A549 (cell line): Measurements from ENCODE around the gene DDX4. TPM values are rescaled to one million over a fixed set of nuclear protein-coding genes. Genes with fewer than 3 reads are reported as not detected.

Source experiments
- ATAC-seq, 2 experiments: fragments of 200-7000 bp in 1 of 2; fragments of >200 bp in 1 of 2; cut with Nextera tagmentation in 1 of 2; cut with Tn5 transposase in 1 of 2; 3 replicates each; pipeline versions ENCODE4 v1.8.0 to v1.9.1; 2018 to 2020; ENCODE audit warnings: mild to moderate bottlenecking in 1 of 2, moderate library complexity in 1 of 2
- CTCF ChIA-PET: fragments of 300-600 bp; sonication (Branson Sonifier 250); formaldehyde crosslinking; extraction: SDS; loops from one replicate; lab custom pipeline; 2021; ENCODE audit warnings: antibody characterized with exemption, inconsistent platforms; lab: Yijun Ruan, JAX
- POLR2A ChIA-PET: fragments of 350-600 bp; formaldehyde crosslinking; extraction: SDS; loops from one replicate; lab custom pipeline; 2021; ENCODE audit warnings: antibody characterized with exemption, inconsistent platforms; lab: Yijun Ruan, JAX
- DNase-seq, 2 experiments: peaks; one replicate each; pipeline versions ENCODE4 v3.0.0 to v3.0.0-alpha.2; 2011 to 2016; ENCODE audit warnings: low read depth in 1 of 2, low spot score in 1 of 2
- FAIRE-seq: peaks from 2 replicates; lab custom pipeline; 2011; peaks lifted over from hg19 to GRCh38; lab: Jason Lieb, UNC
- H3K27ac ChIP-seq, 2 experiments: fragments of >200 bp; sonication (Bioruptor Twin); formaldehyde crosslinking; 3 replicates each; pipeline ENCODE4 v1.5.1; 2016 to 2017
- H3K4me1 ChIP-seq: fragments of >200 bp; sonication (Bioruptor Twin); formaldehyde crosslinking; 3 replicates; pipeline ENCODE4 v1.6.1; 2016
- H3K4me2 ChIP-seq: fragments of >200 bp; sonication (Bioruptor Twin); formaldehyde crosslinking; 3 replicates; pipeline ENCODE4 v1.6.1; 2016
- H3K4me3 ChIP-seq: fragments of >200 bp; sonication (Bioruptor Twin); formaldehyde crosslinking; 3 replicates; pipeline ENCODE4 v1.5.1; 2016
- H3K9me3 ChIP-seq: fragments of >200 bp; sonication (Bioruptor Twin); formaldehyde crosslinking; 3 replicates; pipeline ENCODE4 v1.6.1; 2016
- BHLHE40 ChIP-seq: IDR thresholded peaks from 2 replicates; pipeline ENCODE4 v1.6.1; 2012; ENCODE audit warnings: low read depth, low read length, inconsistent platforms
- CBX8 ChIP-seq: fragments of 200-600 bp; sonication (generic); IDR thresholded peaks from 2 replicates; pipeline ENCODE4 v1.6.1; 2016
- EP300 ChIP-seq, 2 experiments: fragments of >200 bp; sonication (Bioruptor Twin); formaldehyde crosslinking; IDR thresholded peaks; 2 replicates in 1 of 2; 3 replicates in 1 of 2; pipeline ENCODE4 v1.6.1; 2016 to 2017
- FOSB ChIP-seq: fragments of 250-450 bp; sonication (Bioruptor Pico); IDR thresholded peaks from 2 replicates; pipeline ENCODE4 v1.5.0; 2020; ENCODE audit warnings: mild to moderate bottlenecking, moderate library complexity
- FOXS1 ChIP-seq: fragments of 250-450 bp; sonication (Bioruptor Pico); IDR thresholded peaks from 2 replicates; pipeline ENCODE4 v1.5.0; 2020; ENCODE audit warnings: mild to moderate bottlenecking, moderate library complexity
- HOXB13 ChIP-seq: fragments of 250-450 bp; sonication (Bioruptor Pico); IDR thresholded peaks from 2 replicates; pipeline ENCODE4 v1.5.0; 2020; ENCODE audit warnings: low read depth, mild to moderate bottlenecking, moderate library complexity
- HOXB5 ChIP-seq: fragments of 250-450 bp; sonication (Bioruptor Pico); IDR thresholded peaks from 2 replicates; pipeline ENCODE4 v1.5.0; 2020; ENCODE audit warnings: mild to moderate bottlenecking, moderate library complexity
- JUN ChIP-seq, 2 experiments: fragments of >200 bp; sonication (Bioruptor Twin); formaldehyde crosslinking; IDR thresholded peaks; 2 replicates in 1 of 2; 3 replicates in 1 of 2; pipeline ENCODE4 v1.6.1; 2016 to 2017
- KDM1A ChIP-seq: fragments of 200-600 bp; sonication (generic); IDR thresholded peaks from 2 replicates; pipeline ENCODE4 v1.6.1; 2016; ENCODE audit warnings: low read depth, mild to moderate bottlenecking
- MAFK ChIP-seq: fragments of 450-650 bp; IDR thresholded peaks from 2 replicates; pipeline ENCODE4 v1.6.1; 2014; ENCODE audit not compliant: partially characterized antibody
- PHF8 ChIP-seq: fragments of 200-600 bp; sonication (generic); IDR thresholded peaks from 2 replicates; pipeline ENCODE4 v1.6.1; 2016; ENCODE audit warnings: low read depth, mild to moderate bottlenecking, antibody characterized with exemption, moderate library complexity, borderline replicate concordance
- POLR2A ChIP-seq: IDR thresholded peaks from 2 replicates; pipeline ENCODE4 v1.6.1; 2012; ENCODE audit warnings: mild to moderate bottlenecking, low read length
- RCOR1 ChIP-seq: fragments of 150-350 bp; IDR thresholded peaks from 2 replicates; pipeline ENCODE4 v1.6.1; 2014; ENCODE audit warnings: antibody characterized with exemption, low read length, low read depth
- ZSCAN20 ChIP-seq: fragments of 250-450 bp; sonication (Bioruptor Pico); IDR thresholded peaks from 2 replicates; pipeline ENCODE4 v1.8.0; 2022; ENCODE audit warnings: mild to moderate bottlenecking, moderate library complexity
- WGBS: methylation state at CpG from one replicate; pipeline ENCODE4 v1.1.6; 2017; ENCODE audit errors: missing lambda C conversion rate; 5-methylcytosine and 5-hydroxymethylcytosine counted together
- polyA plus RNA-seq, 4 experiments: library from polyadenylated mRNA; depleted of rRNA in 3 of 4; stranded (reverse); fragments of >200 nt; fragmentation: RNase III in 1 of 4; extraction: RNeasy Plus Mini Kit Qiagen cat#74134 plus additional on column Dnase treatment in 1 of 4; gene quantifications; 2 replicates in 3 of 4; 3 replicates in 1 of 4; pipeline ENCODE4 v1.2.3, GENCODE V29; 2011 to 2017
- TF ChIP-seq, protein P1 (sequence below): fragments of 200-600 bp; sonication (generic); IDR thresholded peaks from 2 replicates; pipeline ENCODE4 v1.6.1; 2016; ENCODE audit warnings: antibody characterized with exemption, mild to moderate bottlenecking, moderate library complexity
- TF ChIP-seq, protein P2 (sequence below): IDR thresholded peaks from 2 replicates; pipeline ENCODE4 v1.6.1; 2012
- TF ChIP-seq, protein P3 (sequence below): fragments of >200 bp; sonication (Bioruptor Twin); formaldehyde crosslinking; IDR thresholded peaks from 2 replicates; pipeline ENCODE4 v1.6.1; 2016
- TF ChIP-seq, protein P4 (sequence below): fragments of >200 bp; sonication (Bioruptor Twin); formaldehyde crosslinking; IDR thresholded peaks from 3 replicates; pipeline ENCODE4 v1.5.1; 2016
- TF ChIP-seq, protein P5 (sequence below): IDR thresholded peaks from 2 replicates; pipeline ENCODE4 v1.6.1; 2012; ENCODE audit warnings: low read depth, borderline replicate concordance
- TF ChIP-seq, protein P6 (sequence below): fragments of 250-450 bp; sonication (Bioruptor Pico); IDR thresholded peaks from 2 replicates; pipeline ENCODE4 v1.5.0; 2020; ENCODE audit warnings: low read depth, mild to moderate bottlenecking, moderate library complexity
- TF ChIP-seq, protein P7 (sequence below): IDR thresholded peaks from 2 replicates; pipeline ENCODE4 v1.6.1; 2012

DDX4 gene
- polyA plus RNA-seq, 2 of the 4 experiments (the other 2 are of a cell fraction): 0.09 TPM; not detected in 1

DNA sequence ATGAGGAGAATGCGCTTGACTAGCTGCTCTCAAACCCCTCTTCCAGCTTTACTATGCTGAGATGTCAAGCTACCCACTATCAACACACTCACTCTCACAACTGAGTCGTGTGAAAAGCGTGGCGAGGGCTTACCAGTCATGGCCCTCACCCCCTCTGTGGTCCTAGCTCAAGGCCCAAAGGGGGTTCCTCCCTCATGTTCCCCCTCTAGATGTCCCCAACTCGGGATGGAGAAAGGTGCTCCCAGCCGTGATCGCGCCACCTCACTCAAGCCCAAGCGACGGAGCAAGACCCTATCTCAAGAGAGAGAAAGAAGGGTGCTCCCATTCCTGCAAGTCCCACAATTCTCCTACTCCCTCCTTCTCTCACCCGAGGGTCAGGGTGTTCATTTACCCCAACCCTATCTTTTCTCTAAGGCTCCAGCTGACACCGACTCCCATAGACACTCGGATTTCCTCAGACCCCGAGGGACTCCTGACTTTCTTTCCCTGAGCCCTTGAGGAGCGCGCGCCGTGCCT lies 26.3 kb upstream of the DDX4 start (continued):
- TF ChIP-seq, protein P1, sequence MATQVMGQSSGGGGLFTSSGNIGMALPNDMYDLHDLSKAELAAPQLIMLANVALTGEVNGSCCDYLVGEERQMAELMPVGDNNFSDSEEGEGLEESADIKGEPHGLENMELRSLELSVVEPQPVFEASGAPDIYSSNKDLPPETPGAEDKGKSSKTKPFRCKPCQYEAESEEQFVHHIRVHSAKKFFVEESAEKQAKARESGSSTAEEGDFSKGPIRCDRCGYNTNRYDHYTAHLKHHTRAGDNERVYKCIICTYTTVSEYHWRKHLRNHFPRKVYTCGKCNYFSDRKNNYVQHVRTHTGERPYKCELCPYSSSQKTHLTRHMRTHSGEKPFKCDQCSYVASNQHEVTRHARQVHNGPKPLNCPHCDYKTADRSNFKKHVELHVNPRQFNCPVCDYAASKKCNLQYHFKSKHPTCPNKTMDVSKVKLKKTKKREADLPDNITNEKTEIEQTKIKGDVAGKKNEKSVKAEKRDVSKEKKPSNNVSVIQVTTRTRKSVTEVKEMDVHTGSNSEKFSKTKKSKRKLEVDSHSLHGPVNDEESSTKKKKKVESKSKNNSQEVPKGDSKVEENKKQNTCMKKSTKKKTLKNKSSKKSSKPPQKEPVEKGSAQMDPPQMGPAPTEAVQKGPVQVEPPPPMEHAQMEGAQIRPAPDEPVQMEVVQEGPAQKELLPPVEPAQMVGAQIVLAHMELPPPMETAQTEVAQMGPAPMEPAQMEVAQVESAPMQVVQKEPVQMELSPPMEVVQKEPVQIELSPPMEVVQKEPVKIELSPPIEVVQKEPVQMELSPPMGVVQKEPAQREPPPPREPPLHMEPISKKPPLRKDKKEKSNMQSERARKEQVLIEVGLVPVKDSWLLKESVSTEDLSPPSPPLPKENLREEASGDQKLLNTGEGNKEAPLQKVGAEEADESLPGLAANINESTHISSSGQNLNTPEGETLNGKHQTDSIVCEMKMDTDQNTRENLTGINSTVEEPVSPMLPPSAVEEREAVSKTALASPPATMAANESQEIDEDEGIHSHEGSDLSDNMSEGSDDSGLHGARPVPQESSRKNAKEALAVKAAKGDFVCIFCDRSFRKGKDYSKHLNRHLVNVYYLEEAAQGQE: no peak
- no peak for TF ChIP-seq RCOR1
- TF ChIP-seq, all 56 proteins: peak for 0

DNA sequence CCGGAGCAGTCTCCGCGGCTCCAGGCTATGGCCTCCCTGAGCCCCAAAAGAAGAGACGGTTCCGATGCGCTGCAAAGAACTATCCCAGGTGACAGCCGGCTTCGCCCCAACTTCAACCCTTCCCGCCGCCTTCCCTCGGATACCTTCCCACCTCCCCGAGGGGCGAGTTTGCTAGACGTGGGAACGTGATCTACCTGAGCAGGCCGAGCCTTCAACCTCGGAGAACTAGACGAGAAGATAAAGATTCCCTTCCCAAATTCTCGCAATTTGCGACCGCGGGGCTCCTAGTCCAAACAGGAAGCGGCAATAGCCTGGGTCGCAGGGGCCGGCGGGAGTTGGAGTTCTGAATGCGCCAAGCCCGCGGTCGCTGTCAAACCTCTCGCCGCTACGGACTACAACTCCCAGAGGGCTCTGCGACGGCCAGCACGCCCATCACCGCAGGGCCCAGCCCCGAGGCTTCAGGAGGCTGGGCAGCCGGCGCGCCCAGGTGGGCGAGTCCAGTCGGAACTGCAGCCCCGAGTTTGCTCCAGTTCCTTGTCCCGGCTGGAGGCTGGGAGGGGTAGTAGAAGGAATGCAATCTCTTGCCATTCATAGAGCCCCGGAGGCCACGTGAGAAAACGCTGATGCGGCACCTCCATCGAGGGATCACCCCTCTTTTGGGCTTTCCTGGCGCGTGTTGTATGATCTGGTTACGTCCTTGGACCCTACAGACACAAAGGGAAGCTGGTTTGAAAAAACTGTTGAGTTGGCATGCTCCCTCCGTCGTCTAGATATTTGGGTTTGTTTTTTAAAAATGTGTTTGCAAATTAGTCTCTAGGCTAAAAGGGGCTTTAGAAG lies 25.6 kb upstream of the DDX4 start, which contains the start of gene SLC38A9:
SLC38A9 (minus strand) TSS at position 302 of the 837 bp plus-strand sequence. CDS start 14,366 bp downstream, outside the sequence.
- POLR2A ChIA-PET: interaction anchor here (0.6 kb wide), 1 partner anchor 35 kb away, joined by 11 read pairs; no protein-coding TSS in a partner anchor
- 1% methylated on average over 52 of the region's 55 CpGs for WGBS
- peak; percentile 27; the same call in 1 of the 2 replicates for TF ChIP-seq PHF8
- peak; percentile 97 for TF ChIP-seq MAFK
- TF ChIP-seq, protein P2, sequence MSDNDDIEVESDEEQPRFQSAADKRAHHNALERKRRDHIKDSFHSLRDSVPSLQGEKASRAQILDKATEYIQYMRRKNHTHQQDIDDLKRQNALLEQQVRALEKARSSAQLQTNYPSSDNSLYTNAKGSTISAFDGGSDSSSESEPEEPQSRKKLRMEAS: peak; percentile 80
- no peak for TF ChIP-seq BHLHE40
- TF ChIP-seq, protein P3, sequence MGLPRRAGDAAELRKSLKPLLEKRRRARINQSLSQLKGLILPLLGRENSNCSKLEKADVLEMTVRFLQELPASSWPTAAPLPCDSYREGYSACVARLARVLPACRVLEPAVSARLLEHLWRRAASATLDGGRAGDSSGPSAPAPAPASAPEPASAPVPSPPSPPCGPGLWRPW: no peak
- TF ChIP-seq, protein P4, sequence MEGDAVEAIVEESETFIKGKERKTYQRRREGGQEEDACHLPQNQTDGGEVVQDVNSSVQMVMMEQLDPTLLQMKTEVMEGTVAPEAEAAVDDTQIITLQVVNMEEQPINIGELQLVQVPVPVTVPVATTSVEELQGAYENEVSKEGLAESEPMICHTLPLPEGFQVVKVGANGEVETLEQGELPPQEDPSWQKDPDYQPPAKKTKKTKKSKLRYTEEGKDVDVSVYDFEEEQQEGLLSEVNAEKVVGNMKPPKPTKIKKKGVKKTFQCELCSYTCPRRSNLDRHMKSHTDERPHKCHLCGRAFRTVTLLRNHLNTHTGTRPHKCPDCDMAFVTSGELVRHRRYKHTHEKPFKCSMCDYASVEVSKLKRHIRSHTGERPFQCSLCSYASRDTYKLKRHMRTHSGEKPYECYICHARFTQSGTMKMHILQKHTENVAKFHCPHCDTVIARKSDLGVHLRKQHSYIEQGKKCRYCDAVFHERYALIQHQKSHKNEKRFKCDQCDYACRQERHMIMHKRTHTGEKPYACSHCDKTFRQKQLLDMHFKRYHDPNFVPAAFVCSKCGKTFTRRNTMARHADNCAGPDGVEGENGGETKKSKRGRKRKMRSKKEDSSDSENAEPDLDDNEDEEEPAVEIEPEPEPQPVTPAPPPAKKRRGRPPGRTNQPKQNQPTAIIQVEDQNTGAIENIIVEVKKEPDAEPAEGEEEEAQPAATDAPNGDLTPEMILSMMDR: no peak
- TF ChIP-seq KDM1A: no peak
- TF ChIP-seq ZSCAN20 (CRISPR knock-in tag): no peak
- no peak for TF ChIP-seq RCOR1
- peak in 1 of 2 experiments; percentile 73; a peak in 3 of 5 replicates for TF ChIP-seq JUN (IDR thresholded peaks at IDR 0.05)
- no peak for TF ChIP-seq FOXS1 (CRISPR knock-in tag)
- TF ChIP-seq POLR2A: peak; percentile 85
- TF ChIP-seq, protein P5, sequence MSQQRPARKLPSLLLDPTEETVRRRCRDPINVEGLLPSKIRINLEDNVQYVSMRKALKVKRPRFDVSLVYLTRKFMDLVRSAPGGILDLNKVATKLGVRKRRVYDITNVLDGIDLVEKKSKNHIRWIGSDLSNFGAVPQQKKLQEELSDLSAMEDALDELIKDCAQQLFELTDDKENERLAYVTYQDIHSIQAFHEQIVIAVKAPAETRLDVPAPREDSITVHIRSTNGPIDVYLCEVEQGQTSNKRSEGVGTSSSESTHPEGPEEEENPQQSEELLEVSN: peak; percentile 53; the same call in 1 of the 2 replicates
- TF ChIP-seq FOSB (CRISPR knock-in tag): no peak
- TF ChIP-seq HOXB13: no peak
- TF ChIP-seq, protein P6, sequence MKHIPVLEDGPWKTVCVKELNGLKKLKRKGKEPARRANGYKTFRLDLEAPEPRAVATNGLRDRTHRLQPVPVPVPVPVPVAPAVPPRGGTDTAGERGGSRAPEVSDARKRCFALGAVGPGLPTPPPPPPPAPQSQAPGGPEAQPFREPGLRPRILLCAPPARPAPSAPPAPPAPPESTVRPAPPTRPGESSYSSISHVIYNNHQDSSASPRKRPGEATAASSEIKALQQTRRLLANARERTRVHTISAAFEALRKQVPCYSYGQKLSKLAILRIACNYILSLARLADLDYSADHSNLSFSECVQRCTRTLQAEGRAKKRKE (CRISPR knock-in tag): no peak
- TF ChIP-seq, protein P1: no peak
- TF ChIP-seq CBX8: no peak
- TF ChIP-seq EP300 (IDR thresholded peaks at IDR 0.05): no peak
- no peak for TF ChIP-seq HOXB5 (CRISPR knock-in tag)
- TF ChIP-seq, protein P7, sequence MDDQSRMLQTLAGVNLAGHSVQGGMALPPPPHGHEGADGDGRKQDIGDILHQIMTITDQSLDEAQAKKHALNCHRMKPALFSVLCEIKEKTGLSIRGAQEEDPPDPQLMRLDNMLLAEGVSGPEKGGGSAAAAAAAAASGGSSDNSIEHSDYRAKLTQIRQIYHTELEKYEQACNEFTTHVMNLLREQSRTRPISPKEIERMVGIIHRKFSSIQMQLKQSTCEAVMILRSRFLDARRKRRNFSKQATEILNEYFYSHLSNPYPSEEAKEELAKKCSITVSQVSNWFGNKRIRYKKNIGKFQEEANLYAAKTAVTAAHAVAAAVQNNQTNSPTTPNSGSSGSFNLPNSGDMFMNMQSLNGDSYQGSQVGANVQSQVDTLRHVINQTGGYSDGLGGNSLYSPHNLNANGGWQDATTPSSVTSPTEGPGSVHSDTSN: peak; percentile 72

More for the DNA sequence above, 25.6 kb upstream of the DDX4 start, which contains the start of gene SLC38A9:
- no peak for FAIRE-seq
- CTCF ChIA-PET: interaction anchor here (1.4 to 1.8 kb wide), 3 partner anchors 20 to 224 kb away, joined by 3 to 8 read pairs (median 3); no protein-coding TSS in a partner anchor
- 0 out of 3 replicates have a peak, but pooled peaks cover 6% of the 10 kb centered on the region for H3K9me3 ChIP-seq
- ATAC-seq: peak; percentile 100
- H3K4me3 ChIP-seq: peak within 1 kb of the TSS; percentile 76
- peak within 1 kb of the TSS; percentile 89 to 90 for H3K27ac ChIP-seq
- peak; percentile 90 to 93 for DNase-seq
- peak within 1 kb of the TSS; percentile 91 for H3K4me2 ChIP-seq
- peaks cover 15% of the 10 kb centered on the region for H3K4me1 ChIP-seq
